ENCODE data around the gene NGDN. TPM values are rescaled to one million over a fixed set of nuclear protein-coding genes. Genes with fewer than 3 reads are reported as not detected.

Gene NGDN
- total and polyA plus RNA-seq, 11 donors: 16.5 to 43.4 (median 18.7) TPM

DNA sequence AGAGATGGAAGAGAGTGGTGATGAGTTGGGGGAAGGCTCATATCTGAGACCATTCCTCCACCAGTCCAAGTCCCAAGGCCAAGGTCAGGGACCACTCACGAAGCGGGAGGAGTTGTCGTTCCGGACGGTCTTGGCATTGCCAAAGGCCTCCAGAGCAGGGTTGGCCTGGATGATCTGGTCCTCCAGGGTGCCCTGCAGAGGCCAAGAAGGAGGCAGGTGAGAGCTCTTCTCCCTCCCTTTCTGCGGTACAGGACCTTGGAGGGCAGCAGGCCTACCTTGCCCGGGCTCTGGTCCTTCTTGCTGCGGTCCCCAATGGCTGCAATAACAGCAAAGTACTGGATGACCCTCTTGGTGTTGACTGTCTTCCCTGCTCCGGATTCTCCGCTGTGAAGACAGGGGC lies 38.0 kb upstream of the NGDN start:
- peak in 1 of 4 donors; percentile 0 for ATAC-seq
- peaks cover 0 to 7% (median 0%) of the 10 kb centered on the region in 12 donors for H3K4me1 ChIP-seq
- H3K27ac ChIP-seq: peak overlapping the region in 7 of 12 donors; percentile 38 to 97 (median 94)
- peak overlapping the region in 2 of 12 donors; percentile 54 to 59 for H3K4me3 ChIP-seq
- no peaks in the 10 kb centered on the region for H3K27me3 ChIP-seq
- intact Hi-C loops (cut with DNase I): no loop called here
- WGBS, 4 donors: 53 to 69% (median 59%) methylated on average over 10 of the region's 10 CpGs
- DNase-seq: peak in 2 of 5 donors; percentile 9 to 19
- TF ChIP-seq, protein P1, sequence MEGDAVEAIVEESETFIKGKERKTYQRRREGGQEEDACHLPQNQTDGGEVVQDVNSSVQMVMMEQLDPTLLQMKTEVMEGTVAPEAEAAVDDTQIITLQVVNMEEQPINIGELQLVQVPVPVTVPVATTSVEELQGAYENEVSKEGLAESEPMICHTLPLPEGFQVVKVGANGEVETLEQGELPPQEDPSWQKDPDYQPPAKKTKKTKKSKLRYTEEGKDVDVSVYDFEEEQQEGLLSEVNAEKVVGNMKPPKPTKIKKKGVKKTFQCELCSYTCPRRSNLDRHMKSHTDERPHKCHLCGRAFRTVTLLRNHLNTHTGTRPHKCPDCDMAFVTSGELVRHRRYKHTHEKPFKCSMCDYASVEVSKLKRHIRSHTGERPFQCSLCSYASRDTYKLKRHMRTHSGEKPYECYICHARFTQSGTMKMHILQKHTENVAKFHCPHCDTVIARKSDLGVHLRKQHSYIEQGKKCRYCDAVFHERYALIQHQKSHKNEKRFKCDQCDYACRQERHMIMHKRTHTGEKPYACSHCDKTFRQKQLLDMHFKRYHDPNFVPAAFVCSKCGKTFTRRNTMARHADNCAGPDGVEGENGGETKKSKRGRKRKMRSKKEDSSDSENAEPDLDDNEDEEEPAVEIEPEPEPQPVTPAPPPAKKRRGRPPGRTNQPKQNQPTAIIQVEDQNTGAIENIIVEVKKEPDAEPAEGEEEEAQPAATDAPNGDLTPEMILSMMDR (IDR thresholded peaks at IDR 0.05): no peak
- TF ChIP-seq POLR2A (IDR thresholded peaks at IDR 0.05): peak in 1 of 2 donors; percentile 6
- H3K36me3 ChIP-seq: peaks cover 0 to 78% (median 39%) of the 10 kb centered on the region in 9 donors
- no peaks in the 10 kb centered on the region for H3K9me3 ChIP-seq

GRCh38 chr14:23432102-23432925 lies 37.2 kb upstream of the NGDN start:
- no peak for TF ChIP-seq POLR2A (IDR thresholded peaks at IDR 0.05)
- TF ChIP-seq, protein P1 (IDR thresholded peaks at IDR 0.05): no peak
- ATAC-seq (peak in 1 of 4 donors; percentile 1), DNase-seq (peak in 2 of 5 donors; percentile 19 to 22)
- Histone ChIP-seq H3K27ac (peak overlapping the region in 8 of 12 donors; percentile 72 to 97 (median 91)), H3K4me1 (peaks cover 0 to 16% (median 0%) of the 10 kb centered on the region in 12 donors), H3K27me3 (no peaks in the 10 kb centered on the region), H3K36me3 (peaks cover 0 to 75% (median 39%) of the 10 kb centered on the region in 9 donors), H3K9me3 (no peaks in the 10 kb centered on the region), H3K4me3 (peak overlapping the region in 2 of 12 donors; percentile 54 to 59)
- intact Hi-C loops (cut with DNase I): no loop called here
- WGBS, 4 donors: 33 to 47% (median 44%) methylated on average over 17 of the region's 17 CpGs

- no peak for ATAC-seq
- TF ChIP-seq, protein P1 (IDR thresholded peaks at IDR 0.05): no peak
- TF ChIP-seq POLR2A (IDR thresholded peaks at IDR 0.05): no peak
- no peaks in the 10 kb centered on the region for H3K9me3 ChIP-seq
- peaks cover 0 to 21% (median 4%) of the 10 kb centered on the region in 12 donors for H3K4me1 ChIP-seq
- no peaks in the 10 kb centered on the region for H3K27me3 ChIP-seq
- peak in 2 of 5 donors; percentile 7 to 17 for DNase-seq
- H3K27ac ChIP-seq: peak overlapping the region in 8 of 12 donors; percentile 72 to 97 (median 91)
- intact Hi-C loops (cut with DNase I): no loop called here
- WGBS, 4 donors: 40 to 64% (median 48%) methylated on average over 10 of the region's 10 CpGs
- H3K36me3 ChIP-seq: peaks cover 0 to 70% (median 34%) of the 10 kb centered on the region in 9 donors
- peak overlapping the region in 2 of 12 donors; percentile 54 to 59 for H3K4me3 ChIP-seq
Observed at GRCh38 chr14:23432946-23433345, 36.6 kb upstream of the NGDN start.

DNA sequence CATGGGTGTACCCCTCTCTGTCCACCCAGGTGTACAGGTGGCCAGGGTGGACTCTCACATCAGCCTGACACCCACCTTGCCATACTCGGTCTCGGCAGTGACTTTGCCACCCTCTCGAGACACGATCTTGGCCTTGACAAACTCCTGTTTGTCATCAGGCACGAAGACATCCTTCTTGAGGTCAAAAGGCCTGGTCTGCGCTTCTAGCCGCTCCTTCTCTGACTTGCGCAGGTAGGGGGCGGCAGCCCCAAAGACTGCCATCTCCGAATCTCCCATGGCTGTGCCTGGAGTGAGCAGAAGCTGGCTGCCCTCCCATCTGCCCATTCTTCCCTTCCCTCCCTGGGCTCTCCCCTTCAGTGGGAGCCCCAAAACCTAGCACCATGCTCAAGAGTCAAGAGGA lies 36.0 kb upstream of the NGDN start:
- peak in 1 of 2 donors; percentile 65 for TF ChIP-seq POLR2A (IDR thresholded peaks at IDR 0.05)
- TF ChIP-seq, protein P1 (IDR thresholded peaks at IDR 0.05): peak in 2 of 12 donors; percentile 17 to 19
- Histone ChIP-seq H3K36me3 (peaks cover 0 to 65% (median 33%) of the 10 kb centered on the region in 9 donors), H3K27me3 (no peaks in the 10 kb centered on the region), H3K4me3 (peak overlapping the region in 2 of 12 donors; percentile 54 to 59), H3K9me3 (no peaks in the 10 kb centered on the region), H3K4me1 (peaks cover 0 to 22% (median 4%) of the 10 kb centered on the region in 12 donors), H3K27ac (peak overlapping the region in 8 of 12 donors; percentile 72 to 97 (median 91))
- no peak for ATAC-seq
- intact Hi-C loops (cut with DNase I): no loop called here
- 42 to 60% (median 47%) methylated on average over 5 to 10 of the region's 10 CpGs for WGBS, 4 donors
- peak in 2 of 5 donors; percentile 10 to 19 for DNase-seq

Data from heart left ventricle (tissue), 16 donors.